AG10803 (cell line): Measurements from ENCODE around the gene GPT2.

ENCODE experiments used
- DNase-seq: peaks from one replicate; pipeline ENCODE4 v3.0.0; 2010; ENCODE audit warnings: low read depth
- H3K4me3 ChIP-seq: 2 replicates; pipeline ENCODE4 v1.5.1; 2011; ENCODE audit warnings: mild to moderate bottlenecking, low read length, control low read depth
- CTCF ChIP-seq: conservative IDR thresholded peaks from 2 replicates; pipeline ENCODE4 v1.5.1; 2011; ENCODE audit warnings: mild to moderate bottlenecking, low read length, control low read depth, inconsistent platforms

Gene GPT2

GRCh38 chr16:46908540-46909372 lies 24.6 kb downstream of the GPT2 start:
- peak; percentile 54 for DNase-seq
- TF ChIP-seq CTCF = peak; percentile 80
- no peak overlapping the region for H3K4me3 ChIP-seq

GRCh38 chr16:46911038-46911437 lies 26.9 kb downstream of the GPT2 start:
- no peak for DNase-seq
- no peak overlapping the region for H3K4me3 ChIP-seq
- no peak for TF ChIP-seq CTCF

- no peak for TF ChIP-seq CTCF
- DNase-seq = no peak
- no peak overlapping the region for H3K4me3 ChIP-seq
Observed at GRCh38 chr16:46911650-46912049, 27.5 kb downstream of the GPT2 start.

GRCh38 chr16:46914556-46915201 lies 30.5 kb downstream of the GPT2 start:
- DNase-seq = no peak
- no peak for TF ChIP-seq CTCF
- H3K4me3 ChIP-seq = no peak overlapping the region

- TF ChIP-seq CTCF = no peak
- H3K4me3 ChIP-seq = no peak overlapping the region
- DNase-seq = no peak
Observed at GRCh38 chr16:46915483-46916025, 31.4 kb downstream of the GPT2 start.

- no peak for DNase-seq
- TF ChIP-seq CTCF = no peak
Observed at GRCh38 chr16:46916980-46917379, 32.8 kb downstream of the GPT2 start.

More at GRCh38 chr16:46916980-46917379, 32.8 kb downstream of the GPT2 start:
- no peak overlapping the region for H3K4me3 ChIP-seq
